ENCODE results near the gene GPR12. TPM values are rescaled to one million over a fixed set of nuclear protein-coding genes. Genes with fewer than 3 reads are reported as not detected.
A peak's percentile ranks its signal among the peaks of the same experiment; 100 is the strongest.

Gene GPR12
- total RNA-seq, 1 experiment from 2014 or later = not detected

GRCh38 chr13:26716984-26717383 lies 43.6 kb downstream of the GPR12 start:
- Histone ChIP-seq H3K27me3 (ENCODE audit: low read length) (no peaks in the 10 kb centered on the region), H3K4me1 (ENCODE audit: low read length) (no peaks in the 10 kb centered on the region), H3K9me3 (ENCODE audit: low read length) (no peaks in the 10 kb centered on the region), H4K20me1 (ENCODE audit: insufficient read depth, low read depth, low read length) (no peaks in the 10 kb centered on the region), H3K36me3 (ENCODE audit: insufficient read depth, low read length) (no peaks in the 10 kb centered on the region), H3K27ac (ENCODE audit: low read length) (no peak overlapping the region), H3K9me2 (replicated peaks; ENCODE audit: insufficient read depth, low read length) (no peaks in the 10 kb centered on the region), H2AFZ (ENCODE audit: low read length) (no peak overlapping the region), H3K4me3 (ENCODE audit: low read length) (no peak overlapping the region), H3K4me2 (ENCODE audit: low read depth, low read length, poor library complexity, severe bottlenecking) (no peak overlapping the region), H3K9ac (ENCODE audit: low read length) (no peak overlapping the region), H3K79me2 (ENCODE audit: low read length) (no peaks in the 10 kb centered on the region)
- DNase-seq = no peak

- no peaks in the 10 kb centered on the region for H3K79me2 ChIP-seq (ENCODE audit: low read length)
- DNase-seq = no peak
- no peaks in the 10 kb centered on the region for H3K36me3 ChIP-seq (ENCODE audit: insufficient read depth, low read length)
- H3K27ac ChIP-seq (ENCODE audit: low read length) = no peak overlapping the region
- H3K9ac ChIP-seq (ENCODE audit: low read length) = no peak overlapping the region
- no peak overlapping the region for H3K4me3 ChIP-seq (ENCODE audit: low read length)
- no peaks in the 10 kb centered on the region for H3K4me1 ChIP-seq (ENCODE audit: low read length)
- H3K9me2 ChIP-seq (replicated peaks; ENCODE audit: insufficient read depth, low read length) = no peaks in the 10 kb centered on the region
- H3K27me3 ChIP-seq (ENCODE audit: low read length) = no peaks in the 10 kb centered on the region
- no peaks in the 10 kb centered on the region for H3K9me3 ChIP-seq (ENCODE audit: low read length)
- H3K4me2 ChIP-seq (ENCODE audit: low read depth, low read length, poor library complexity, severe bottlenecking) = no peak overlapping the region
- no peaks in the 10 kb centered on the region for H4K20me1 ChIP-seq (ENCODE audit: insufficient read depth, low read depth, low read length)
- H2AFZ ChIP-seq (ENCODE audit: low read length) = no peak overlapping the region
Measured at GRCh38 chr13:26713341-26713740, 47.2 kb downstream of the GPR12 start.

DNA sequence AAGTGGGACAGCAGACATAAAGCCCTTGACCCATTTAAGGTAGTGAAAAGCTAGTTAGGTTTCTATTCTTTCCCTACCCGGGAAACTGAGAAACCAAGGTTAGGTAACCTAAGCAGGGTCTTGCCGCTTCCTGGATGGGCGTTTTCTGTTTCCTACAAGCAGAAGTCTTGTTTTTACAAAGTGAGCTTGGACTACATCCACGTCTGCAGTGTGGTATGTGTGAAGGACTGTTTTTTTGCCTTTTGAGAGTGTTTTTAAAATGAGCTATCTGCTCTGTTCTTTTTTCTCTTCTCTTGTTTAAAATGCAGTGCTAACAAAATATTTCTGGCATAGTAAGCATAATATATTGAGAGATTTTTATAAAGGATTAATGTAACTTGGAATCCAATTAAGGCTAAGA lies 49.4 kb downstream of the GPR12 start:
- Histone ChIP-seq H3K9me2 (replicated peaks; ENCODE audit: insufficient read depth, low read length) (no peaks in the 10 kb centered on the region), H3K27ac (ENCODE audit: low read length) (no peak overlapping the region), H3K27me3 (ENCODE audit: low read length) (no peaks in the 10 kb centered on the region), H3K4me2 (ENCODE audit: low read depth, low read length, poor library complexity, severe bottlenecking) (no peak overlapping the region), H3K9me3 (ENCODE audit: low read length) (no peaks in the 10 kb centered on the region), H3K79me2 (ENCODE audit: low read length) (no peaks in the 10 kb centered on the region), H3K9ac (ENCODE audit: low read length) (no peak overlapping the region), H4K20me1 (ENCODE audit: insufficient read depth, low read depth, low read length) (no peaks in the 10 kb centered on the region), H3K36me3 (ENCODE audit: insufficient read depth, low read length) (no peaks in the 10 kb centered on the region), H2AFZ (ENCODE audit: low read length) (no peak overlapping the region), H3K4me1 (ENCODE audit: low read length) (no peaks in the 10 kb centered on the region), H3K4me3 (ENCODE audit: low read length) (no peak overlapping the region)
- no peak for DNase-seq

DNA sequence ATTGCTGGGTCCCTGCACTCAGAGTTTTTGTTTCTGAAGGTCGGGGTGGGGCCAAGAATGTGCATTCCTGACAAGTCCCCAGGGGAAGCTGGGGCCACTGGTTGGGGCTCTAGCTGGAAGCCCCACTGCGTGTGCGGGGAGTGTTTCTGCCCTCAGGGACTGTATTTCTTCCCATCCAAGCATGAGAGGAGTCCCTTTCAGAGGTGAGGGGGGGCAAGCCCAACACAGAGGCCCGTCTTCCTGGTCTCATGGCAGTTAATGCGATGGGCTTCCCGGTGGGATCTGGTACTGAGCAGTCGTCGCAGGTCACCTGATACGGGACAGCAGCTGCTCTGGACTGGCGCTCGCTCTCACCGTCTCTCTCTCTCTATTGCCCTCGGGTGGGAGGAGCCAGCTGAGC lies 50.4 kb downstream of the GPR12 start:
- no peak overlapping the region for H3K4me3 ChIP-seq (ENCODE audit: low read length)
- H3K9me2 ChIP-seq (replicated peaks; ENCODE audit: insufficient read depth, low read length) = no peaks in the 10 kb centered on the region
- H3K4me1 ChIP-seq (ENCODE audit: low read length) = no peaks in the 10 kb centered on the region
- no peaks in the 10 kb centered on the region for H4K20me1 ChIP-seq (ENCODE audit: insufficient read depth, low read depth, low read length)
- H2AFZ ChIP-seq (ENCODE audit: low read length) = no peak overlapping the region
- H3K9me3 ChIP-seq (ENCODE audit: low read length) = no peaks in the 10 kb centered on the region
- H3K27me3 ChIP-seq (ENCODE audit: low read length) = no peaks in the 10 kb centered on the region
- H3K9ac ChIP-seq (ENCODE audit: low read length) = no peak overlapping the region
- H3K36me3 ChIP-seq (ENCODE audit: insufficient read depth, low read length) = no peaks in the 10 kb centered on the region
- H3K4me2 ChIP-seq (ENCODE audit: low read depth, low read length, poor library complexity, severe bottlenecking) = no peak overlapping the region
- H3K27ac ChIP-seq (ENCODE audit: low read length) = no peak overlapping the region
- DNase-seq = no peak
- no peaks in the 10 kb centered on the region for H3K79me2 ChIP-seq (ENCODE audit: low read length)

GRCh38 chr13:26709461-26709860 lies 51.1 kb downstream of the GPR12 start:
- no peaks in the 10 kb centered on the region for H3K79me2 ChIP-seq (ENCODE audit: low read length)
- H2AFZ ChIP-seq (ENCODE audit: low read length) = no peak overlapping the region
- no peaks in the 10 kb centered on the region for H3K27me3 ChIP-seq (ENCODE audit: low read length)
- no peak for DNase-seq
- H3K9me2 ChIP-seq (replicated peaks; ENCODE audit: insufficient read depth, low read length) = no peaks in the 10 kb centered on the region
- no peak overlapping the region for H3K4me3 ChIP-seq (ENCODE audit: low read length)
- no peaks in the 10 kb centered on the region for H3K4me1 ChIP-seq (ENCODE audit: low read length)
- H4K20me1 ChIP-seq (ENCODE audit: insufficient read depth, low read depth, low read length) = no peaks in the 10 kb centered on the region
- H3K9me3 ChIP-seq (ENCODE audit: low read length) = no peaks in the 10 kb centered on the region
- H3K9ac ChIP-seq (ENCODE audit: low read length) = no peak overlapping the region
- no peaks in the 10 kb centered on the region for H3K36me3 ChIP-seq (ENCODE audit: insufficient read depth, low read length)
- no peak overlapping the region for H3K27ac ChIP-seq (ENCODE audit: low read length)
- H3K4me2 ChIP-seq (ENCODE audit: low read depth, low read length, poor library complexity, severe bottlenecking) = no peak overlapping the region

DNA sequence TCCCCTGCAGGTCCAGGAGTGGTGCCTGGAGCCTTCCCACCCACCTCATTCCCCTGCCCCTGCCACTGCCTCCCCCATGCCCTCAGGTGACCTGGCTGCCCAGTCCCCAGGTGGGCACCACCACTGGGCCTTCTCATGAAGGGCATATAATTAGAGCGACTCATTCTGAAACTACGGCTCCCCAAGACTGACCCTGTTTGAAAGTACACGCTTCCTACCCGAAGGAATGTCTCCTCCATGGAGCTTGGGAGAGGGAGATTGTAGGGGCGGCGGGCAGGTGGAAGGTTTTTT lies 52.6 kb downstream of the GPR12 start:
- Histone ChIP-seq H3K79me2 (ENCODE audit: low read length) (no peaks in the 10 kb centered on the region), H3K9me2 (replicated peaks; ENCODE audit: insufficient read depth, low read length) (no peaks in the 10 kb centered on the region), H3K4me3 (ENCODE audit: low read length) (no peak overlapping the region), H4K20me1 (ENCODE audit: insufficient read depth, low read depth, low read length) (no peaks in the 10 kb centered on the region), H3K4me2 (ENCODE audit: low read depth, low read length, poor library complexity, severe bottlenecking) (no peak overlapping the region), H3K9me3 (ENCODE audit: low read length) (no peaks in the 10 kb centered on the region), H3K27me3 (ENCODE audit: low read length) (no peaks in the 10 kb centered on the region), H3K9ac (ENCODE audit: low read length) (no peak overlapping the region), H3K36me3 (ENCODE audit: insufficient read depth, low read length) (no peaks in the 10 kb centered on the region), H2AFZ (ENCODE audit: low read length) (no peak overlapping the region), H3K4me1 (ENCODE audit: low read length) (no peaks in the 10 kb centered on the region), H3K27ac (ENCODE audit: low read length) (no peak overlapping the region)
- DNase-seq = no peak

DNA sequence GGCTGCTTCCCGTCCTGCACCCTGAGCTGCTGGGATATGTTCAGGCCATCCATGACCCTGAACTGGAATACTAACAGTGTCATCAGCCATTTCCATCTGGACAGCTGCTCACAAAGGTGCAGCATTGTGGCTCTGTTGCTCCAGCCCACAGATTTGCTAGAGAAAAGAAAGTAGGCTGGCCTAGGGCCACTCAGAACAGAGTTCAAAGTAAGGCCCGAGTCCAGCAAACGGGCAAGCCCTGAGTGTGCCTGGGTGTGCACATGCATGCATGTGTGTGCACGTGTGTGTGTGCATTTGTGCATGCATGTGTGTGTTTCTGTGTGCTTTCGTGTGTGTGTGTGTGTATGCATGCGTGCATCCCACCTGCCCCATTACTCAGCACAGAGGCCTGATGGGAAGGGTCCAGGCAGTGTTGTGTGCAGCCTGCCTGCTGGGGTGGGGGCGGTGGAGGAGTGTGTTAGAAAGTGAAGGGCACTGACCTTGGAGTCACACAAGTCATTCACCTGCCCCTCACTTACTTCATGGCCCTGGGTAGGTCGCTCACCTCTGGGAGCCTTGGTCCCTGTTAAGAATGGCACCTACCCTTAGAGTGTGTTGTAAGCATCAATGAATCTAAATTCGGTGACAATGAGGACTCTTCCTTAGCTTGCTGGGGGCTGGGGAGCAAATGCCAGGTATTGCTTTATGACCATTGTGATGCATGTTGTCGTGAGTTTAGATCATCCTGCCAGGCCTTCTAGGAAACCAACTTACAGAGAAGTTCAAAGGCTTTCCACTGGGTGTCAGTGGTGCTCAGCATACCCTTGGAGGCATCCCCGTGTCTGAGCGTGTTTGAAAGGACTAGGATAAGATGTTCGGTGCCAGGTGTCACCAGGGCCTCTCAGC lies 53.2 kb downstream of the GPR12 start:
- DNase-seq = peak; percentile 84

DNA sequence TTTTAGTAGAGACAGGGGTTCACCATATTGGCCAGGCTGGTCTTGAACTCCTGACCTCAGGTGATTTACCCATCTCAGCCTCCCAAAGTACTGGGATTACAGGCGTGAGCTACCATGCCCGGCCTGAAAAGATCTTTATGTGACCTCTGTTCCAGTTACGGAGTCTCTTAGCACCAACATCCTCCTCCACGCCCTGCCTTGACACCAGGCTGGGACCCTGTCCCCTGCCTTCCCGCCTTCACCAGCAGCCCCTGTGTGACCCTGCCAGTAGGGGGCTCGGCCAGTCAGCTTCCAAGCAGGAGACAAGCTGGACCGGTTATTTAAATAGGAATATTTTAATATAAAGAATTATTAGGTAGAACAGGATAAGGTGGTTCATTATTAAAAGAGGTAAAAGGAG lies 54.2 kb downstream of the GPR12 start:
- H4K20me1 ChIP-seq (ENCODE audit: insufficient read depth, low read depth, low read length) = no peaks in the 10 kb centered on the region
- H3K9me2 ChIP-seq (replicated peaks; ENCODE audit: insufficient read depth, low read length) = no peaks in the 10 kb centered on the region
- H3K36me3 ChIP-seq (ENCODE audit: insufficient read depth, low read length) = no peaks in the 10 kb centered on the region
- H2AFZ ChIP-seq (ENCODE audit: low read length) = no peak overlapping the region
- no peak overlapping the region for H3K27ac ChIP-seq (ENCODE audit: low read length)
- H3K9ac ChIP-seq (ENCODE audit: low read length) = no peak overlapping the region
- DNase-seq = no peak
- H3K4me1 ChIP-seq (ENCODE audit: low read length) = no peaks in the 10 kb centered on the region
- H3K4me3 ChIP-seq (ENCODE audit: low read length) = no peak overlapping the region
- no peaks in the 10 kb centered on the region for H3K9me3 ChIP-seq (ENCODE audit: low read length)
- H3K79me2 ChIP-seq (ENCODE audit: low read length) = no peaks in the 10 kb centered on the region
- no peaks in the 10 kb centered on the region for H3K27me3 ChIP-seq (ENCODE audit: low read length)
- H3K4me2 ChIP-seq (ENCODE audit: low read depth, low read length, poor library complexity, severe bottlenecking) = no peak overlapping the region

More for the DNA sequence above, 53.2 kb downstream of the GPR12 start:
- no peak overlapping the region for H3K9ac ChIP-seq (ENCODE audit: low read length)
- H3K27me3 ChIP-seq (ENCODE audit: low read length) = no peaks in the 10 kb centered on the region
- no peak overlapping the region for H3K4me2 ChIP-seq (ENCODE audit: low read depth, low read length, poor library complexity, severe bottlenecking)
- H4K20me1 ChIP-seq (ENCODE audit: insufficient read depth, low read depth, low read length) = no peaks in the 10 kb centered on the region
- H3K9me3 ChIP-seq (ENCODE audit: low read length) = no peaks in the 10 kb centered on the region
- no peak overlapping the region for H2AFZ ChIP-seq (ENCODE audit: low read length)
- no peak overlapping the region for H3K27ac ChIP-seq (ENCODE audit: low read length)
- H3K9me2 ChIP-seq (replicated peaks; ENCODE audit: insufficient read depth, low read length) = no peaks in the 10 kb centered on the region
- no peaks in the 10 kb centered on the region for H3K4me1 ChIP-seq (ENCODE audit: low read length)
- H3K36me3 ChIP-seq (ENCODE audit: insufficient read depth, low read length) = no peaks in the 10 kb centered on the region
- no peak overlapping the region for H3K4me3 ChIP-seq (ENCODE audit: low read length)
- no peaks in the 10 kb centered on the region for H3K79me2 ChIP-seq (ENCODE audit: low read length)
